GM18498 (cell line): Measurements from ENCODE around the gene FNIP1.
"Not testable (repeated sequence)": the region's sequence is repeated elsewhere in the genome, so short reads cannot be mapped to it uniquely, and the experiment has no call there.

ENCODE experiments used
- ATAC-seq: cut with Tn5 transposase; IDR thresholded peaks from one replicate; pipeline ENCODE4 v1.9.1; 2021; ENCODE audit warnings: mild to moderate bottlenecking, moderate library complexity; ENCODE audit not compliant: unreplicated experiment

The FNIP1 gene

GRCh38 chr5:131754363-131754762, 42.5 kb downstream of the FNIP1 start:
- no peak for ATAC-seq

DNA sequence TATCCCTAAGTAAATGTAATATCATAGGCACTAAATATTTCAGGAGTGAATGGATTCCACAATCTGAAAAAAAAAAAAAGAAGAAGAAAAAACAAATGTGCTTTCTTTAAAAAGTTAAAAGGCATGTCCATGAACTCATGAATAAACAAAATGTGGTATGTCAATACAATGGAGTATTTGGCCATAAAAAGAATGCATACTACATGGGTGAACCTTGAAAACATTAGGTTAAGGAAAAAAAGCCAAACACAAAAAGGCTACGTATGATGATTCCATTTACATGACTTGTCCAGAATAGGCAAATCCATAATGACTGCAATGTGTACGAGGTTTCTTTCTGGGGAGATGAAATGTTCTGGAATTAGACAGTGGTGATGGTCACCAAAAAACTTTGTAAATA, 45.3 kb downstream of the FNIP1 start:
- no peak for ATAC-seq

DNA sequence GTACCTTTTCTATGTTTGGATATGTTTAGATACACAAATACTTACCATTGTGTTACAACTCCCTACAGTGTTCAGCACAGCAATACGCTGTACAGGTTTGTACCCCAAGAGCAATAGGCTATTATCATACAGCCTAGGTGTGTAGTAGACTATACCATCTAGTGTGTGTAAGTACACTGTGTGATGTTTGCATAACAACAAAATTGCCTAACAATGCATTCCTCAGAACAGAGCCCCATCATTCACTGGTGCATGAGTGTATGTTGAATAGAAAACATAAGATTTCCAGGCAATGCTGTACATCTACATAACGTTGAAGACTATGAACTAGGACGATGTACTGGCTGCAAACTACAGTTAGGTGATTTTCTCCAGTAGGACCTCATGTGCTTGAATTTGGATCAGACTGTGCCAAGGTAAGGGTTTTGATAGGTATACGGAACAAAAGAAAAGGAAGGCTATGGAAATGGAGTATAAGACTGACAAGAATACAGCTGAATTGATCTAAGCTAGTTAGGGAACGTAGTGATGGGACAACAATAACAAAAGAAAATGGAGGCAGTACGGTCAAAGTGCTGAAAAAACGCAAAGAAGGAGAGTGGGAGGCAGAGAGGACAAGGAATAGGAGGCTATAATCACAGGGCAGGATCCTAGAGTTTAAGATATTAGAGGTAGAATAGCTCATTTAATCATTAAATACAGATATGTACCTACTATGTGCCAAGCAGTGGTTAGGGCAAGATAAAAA, 46.9 kb downstream of the FNIP1 start:
- no peak for ATAC-seq

DNA sequence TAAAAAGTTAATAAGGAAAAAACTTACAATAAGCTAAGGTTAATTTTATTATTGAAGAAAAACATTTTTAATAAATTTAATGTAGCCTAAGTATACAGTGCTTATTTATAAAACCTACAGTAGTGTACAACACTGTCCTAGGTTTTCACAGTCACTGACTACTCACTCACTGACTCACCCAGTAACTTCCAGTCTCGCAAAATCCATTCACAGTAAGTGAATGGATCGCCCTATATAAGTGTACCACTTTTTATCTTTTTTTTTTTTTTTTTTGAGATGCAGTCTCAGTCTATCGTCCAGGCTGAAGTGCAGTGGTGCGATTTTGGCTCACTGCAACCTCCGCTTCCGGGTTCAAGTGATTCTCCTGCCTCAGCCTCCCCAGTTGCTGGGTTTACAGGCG, 47.7 kb downstream of the FNIP1 start:
- ATAC-seq: no peak

DNA sequence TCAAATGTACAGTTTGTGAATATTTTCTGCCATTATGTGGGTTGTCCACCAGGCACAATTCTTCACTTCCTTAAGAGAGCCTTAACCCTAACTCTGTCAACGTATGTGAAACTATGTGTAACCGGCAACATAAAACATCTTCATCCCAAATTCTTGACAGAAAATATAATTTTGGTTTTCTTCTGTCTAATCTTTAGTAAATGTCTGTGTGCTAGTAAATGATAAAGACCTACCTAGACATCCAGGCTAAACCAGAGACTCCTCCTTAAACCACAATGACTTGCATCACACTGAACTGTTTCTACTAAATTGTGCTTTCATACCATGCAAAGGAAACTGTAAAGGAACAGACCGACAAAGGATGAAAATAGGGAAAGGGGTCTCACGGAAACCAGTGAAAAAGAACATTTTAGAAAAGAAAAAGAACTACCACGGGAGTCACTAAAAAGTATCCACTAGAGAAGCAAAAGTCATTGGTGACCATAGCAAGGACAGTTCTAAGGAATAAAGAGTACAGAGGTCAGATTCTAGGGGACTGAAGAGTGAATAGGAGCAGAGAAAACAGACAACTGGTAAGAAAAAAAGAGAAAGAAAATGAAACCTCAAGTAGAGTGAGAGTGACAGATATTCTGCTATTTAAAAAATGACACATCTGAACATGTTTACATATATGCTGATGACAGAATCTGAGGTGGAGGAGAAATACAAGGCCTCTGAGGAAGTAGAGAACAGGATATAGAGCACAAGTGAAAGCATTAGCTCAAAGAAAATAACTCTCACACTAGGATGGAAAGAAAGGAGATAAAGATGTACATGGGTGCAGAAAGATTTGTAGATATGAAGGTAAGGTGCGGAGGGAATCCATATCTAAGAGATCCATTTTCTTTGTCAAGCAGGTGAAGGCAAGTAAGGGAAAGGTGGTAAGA, 49.4 kb downstream of the FNIP1 start:
- ATAC-seq: peak; percentile 87

DNA sequence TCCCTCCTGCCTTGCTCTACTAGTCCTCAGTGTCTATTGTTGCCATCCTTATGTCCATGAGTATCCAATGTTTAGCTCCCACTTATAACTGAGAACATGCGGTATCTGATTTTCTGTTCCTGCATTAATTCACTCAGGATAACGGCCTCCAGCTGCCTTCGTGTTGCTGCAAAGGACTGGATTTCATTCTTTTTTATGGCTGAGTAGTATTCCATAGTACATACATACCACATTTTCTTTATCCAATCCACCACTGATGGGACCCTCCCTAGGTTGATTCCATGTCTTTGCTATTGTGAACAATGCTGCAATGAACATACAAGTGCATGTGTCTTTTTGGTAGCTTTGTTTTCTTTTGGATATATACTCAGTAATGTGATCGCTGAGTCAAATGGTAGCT, 50.4 kb downstream of the FNIP1 start:
- no peak for ATAC-seq

DNA sequence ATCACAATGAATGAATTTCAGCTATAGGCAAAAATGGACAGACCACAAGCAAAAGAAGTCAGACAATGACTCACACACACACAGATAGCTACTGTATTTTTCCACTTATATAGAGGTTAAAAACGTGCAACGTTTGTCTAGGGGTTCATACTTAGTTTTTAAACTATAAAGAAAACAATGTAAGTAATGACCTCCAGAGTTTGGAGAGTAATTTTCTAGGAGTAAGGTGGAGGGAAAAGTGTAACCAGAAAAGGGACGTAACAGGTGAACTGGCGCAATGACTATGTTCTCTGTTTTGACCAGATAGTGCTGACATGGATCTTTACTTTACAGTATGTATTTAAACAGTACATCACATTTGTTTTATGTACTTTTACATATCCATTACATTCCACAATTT, 51.1 kb downstream of the FNIP1 start:
- ATAC-seq: no peak

DNA sequence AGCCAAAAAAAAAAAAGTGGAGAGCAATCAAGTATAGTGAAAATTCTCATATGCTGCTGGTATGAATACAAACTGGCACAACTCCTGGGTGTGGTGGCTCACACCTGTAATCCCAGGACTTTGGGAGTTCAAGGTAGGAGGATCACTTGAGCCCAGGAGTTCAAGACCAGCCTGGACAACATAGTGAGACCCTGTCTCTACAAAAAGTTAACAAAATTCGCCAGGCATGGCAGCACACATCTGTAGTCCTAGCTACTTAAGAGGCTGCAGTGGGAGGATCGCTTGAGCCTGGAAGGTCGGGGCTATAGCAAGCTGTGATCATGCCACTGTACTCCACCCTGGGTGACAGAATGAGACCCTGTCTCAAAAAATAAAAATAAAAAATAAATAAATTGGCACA, 51.7 kb downstream of the FNIP1 start:
- no peak for ATAC-seq

- ATAC-seq: no peak
These were observed 56.3 kb downstream of the FNIP1 start for GRCh38 chr5:131740477-131740876.

- no peak for ATAC-seq
These were observed 61.4 kb downstream of the FNIP1 start for GRCh38 chr5:131735393-131735792.

GRCh38 chr5:131734939-131735338, 61.9 kb downstream of the FNIP1 start:
- ATAC-seq: not testable (repeated sequence)

DNA sequence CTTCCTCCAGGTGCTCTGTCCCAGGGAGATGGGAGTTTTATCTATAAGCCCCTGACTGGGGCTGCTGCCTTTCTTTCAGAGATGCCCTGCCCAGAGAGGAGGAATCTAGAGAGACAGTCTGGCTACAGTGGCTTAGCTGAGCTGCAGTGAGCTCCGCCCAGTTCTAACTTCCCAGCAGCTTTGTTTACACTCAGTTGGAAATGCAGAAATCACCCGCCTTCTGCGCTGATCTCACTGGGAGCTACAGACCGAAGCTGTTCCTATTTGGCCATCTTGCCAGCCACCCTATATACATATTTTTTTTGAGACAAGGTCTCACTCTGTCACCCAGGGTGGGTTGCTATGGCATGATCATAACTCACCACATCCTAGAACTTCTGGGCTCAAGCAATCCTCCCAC, 67.5 kb downstream of the FNIP1 start:
- not testable (repeated sequence) for ATAC-seq

DNA sequence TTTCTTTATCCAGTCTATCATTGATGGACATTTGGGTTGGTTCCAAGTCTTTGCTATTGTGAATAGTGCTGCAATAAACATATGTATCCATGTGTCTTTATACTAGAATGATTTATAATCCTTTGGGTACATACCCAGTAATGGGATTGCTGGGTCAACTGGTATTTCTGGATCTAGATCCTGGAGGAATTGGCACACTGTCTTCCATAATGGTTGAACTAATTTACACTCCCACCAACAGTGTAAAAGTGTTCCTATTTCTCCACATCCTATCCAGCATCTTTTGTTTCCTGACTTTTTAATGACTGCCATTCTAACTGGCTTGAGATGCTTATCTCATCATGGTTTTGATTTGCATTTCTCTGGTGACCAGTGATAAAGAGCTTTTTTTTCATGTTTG, 72.7 kb downstream of the FNIP1 start:
- ATAC-seq: not testable (repeated sequence)

- no peak for ATAC-seq
These were observed 76.1 kb downstream of the FNIP1 start for GRCh38 chr5:131720714-131721113.

GRCh38 chr5:131719564-131719963, 77.3 kb downstream of the FNIP1 start:
- ATAC-seq: no peak

GRCh38 chr5:131718487-131719014, 78.3 kb downstream of the FNIP1 start:
- no peak for ATAC-seq

DNA sequence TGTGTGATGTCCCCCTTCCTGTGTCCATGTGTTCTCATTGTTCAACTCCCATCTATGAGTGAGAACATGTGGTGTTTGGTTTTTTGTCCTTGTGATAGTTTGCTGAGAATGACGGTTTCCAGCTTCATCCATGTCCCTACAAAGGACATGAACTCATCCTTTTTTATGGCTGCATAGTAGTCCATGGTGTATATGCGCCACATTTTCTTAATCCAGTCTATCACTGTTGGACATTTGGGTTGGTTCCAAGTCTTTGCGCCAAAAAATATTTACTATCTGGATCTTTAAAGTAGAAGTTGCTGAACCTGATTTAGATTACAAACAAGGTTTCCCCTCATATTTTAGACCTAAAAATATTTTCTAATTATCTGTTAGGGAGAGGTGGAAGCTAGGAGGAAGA, 79.7 kb downstream of the FNIP1 start:
- ATAC-seq: not testable (repeated sequence)

DNA sequence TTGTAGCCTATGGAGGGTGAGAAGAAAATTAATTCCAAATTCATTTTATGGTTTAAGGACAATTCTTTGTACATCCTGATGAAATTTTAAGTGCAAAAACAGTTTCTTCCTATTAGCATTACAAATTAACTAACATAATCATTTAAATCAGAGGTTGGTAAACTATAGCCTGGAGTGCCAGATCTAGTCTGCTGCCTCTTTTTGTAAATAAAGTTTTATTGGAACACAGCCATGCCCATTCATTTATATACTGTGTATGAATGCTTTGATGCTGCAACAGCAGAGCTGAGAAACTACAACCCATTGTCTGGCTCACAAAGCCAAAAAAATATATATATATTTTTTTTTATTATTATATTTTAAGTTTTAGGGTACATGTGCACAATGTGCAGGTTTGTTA, 80.2 kb downstream of the FNIP1 start:
- ATAC-seq: no peak

DNA sequence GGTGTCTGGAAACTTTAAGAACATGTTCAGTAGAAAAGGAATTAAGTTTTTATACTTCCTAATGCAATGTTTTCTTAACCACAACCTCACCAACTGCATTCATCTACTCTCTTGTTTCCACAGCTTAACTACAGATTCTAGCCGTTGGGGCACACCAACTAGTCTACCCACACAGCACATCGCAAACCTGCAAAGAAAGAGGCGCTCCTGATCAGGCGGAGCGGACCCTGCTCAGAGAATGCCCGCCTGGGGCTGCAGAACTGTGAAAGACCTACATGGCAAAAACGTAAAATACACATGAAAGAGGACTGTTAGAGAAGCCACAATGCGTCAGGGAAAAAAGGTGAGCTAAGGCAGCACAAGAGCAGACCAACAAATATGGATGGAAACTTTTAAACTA, 86.4 kb downstream of the FNIP1 start:
- no peak for ATAC-seq

DNA sequence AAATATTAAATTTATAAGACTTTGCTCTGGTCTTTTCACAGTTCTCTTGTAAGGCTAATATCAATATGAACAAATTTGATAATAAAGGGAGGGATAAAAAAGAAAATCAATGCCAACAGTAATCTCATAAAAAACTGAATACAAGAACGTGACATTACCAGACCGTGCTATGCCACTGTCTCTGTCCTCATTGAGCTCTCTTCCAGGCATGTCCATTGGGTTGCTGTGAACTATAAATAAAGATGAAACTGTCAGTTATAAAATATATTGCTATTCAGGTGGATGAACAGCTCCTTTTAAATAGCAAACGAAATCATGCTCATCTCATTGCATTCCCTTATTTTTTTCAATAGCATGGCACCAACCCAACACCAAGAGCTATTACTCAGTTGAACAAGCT, 87.8 kb downstream of the FNIP1 start:
- ATAC-seq: no peak

DNA sequence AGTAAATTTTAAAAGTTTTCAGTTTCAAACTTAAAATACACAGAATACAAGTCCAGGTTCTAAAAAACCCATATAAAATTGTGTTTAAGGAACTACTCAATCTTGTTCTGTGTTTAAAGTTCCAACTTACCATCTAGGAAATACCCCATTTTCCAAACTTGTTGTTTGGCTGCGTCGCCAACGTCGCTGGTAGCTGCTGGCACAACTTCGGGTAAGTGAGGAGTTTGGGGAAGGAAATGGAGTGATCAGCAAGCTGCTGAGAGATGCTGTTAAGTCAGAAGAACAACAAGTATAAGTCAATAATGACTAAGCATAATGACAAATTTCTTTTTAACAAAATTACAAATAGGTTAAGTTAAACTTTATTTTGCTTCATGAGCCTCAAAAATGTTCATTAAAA, 90.5 kb downstream of the FNIP1 start:
- ATAC-seq: no peak

GRCh38 chr5:131694926-131695325, 101.9 kb downstream of the FNIP1 start:
- no peak for ATAC-seq
